GM18873 (cell line): ENCODE results near the gene LAPTM5.

ENCODE experiments used
- ATAC-seq: cut with Tn5 transposase; IDR thresholded peaks from one replicate; pipeline ENCODE4 v1.9.1; 2021; ENCODE audit warnings: mild to moderate bottlenecking, moderate library complexity, moderate number of reproducible peaks; ENCODE audit not compliant: unreplicated experiment, low FRiP score

The LAPTM5 gene

GRCh38 chr1:30787856-30788495 is 30.4 kb upstream of the LAPTM5 start:
- no peak for ATAC-seq

GRCh38 chr1:30787266-30787665 is 29.7 kb upstream of the LAPTM5 start:
- ATAC-seq = no peak

- no peak for ATAC-seq
These were observed 28.9 kb upstream of the LAPTM5 start for GRCh38 chr1:30786264-30786991.

- ATAC-seq = no peak
These were observed 28.1 kb upstream of the LAPTM5 start for GRCh38 chr1:30785714-30786113.

GRCh38 chr1:30785181-30785580 is 27.6 kb upstream of the LAPTM5 start:
- ATAC-seq = no peak

- ATAC-seq = no peak
These were observed 25.8 kb upstream of the LAPTM5 start for GRCh38 chr1:30783256-30783915.

- ATAC-seq = no peak
These were observed 25.0 kb upstream of the LAPTM5 start for GRCh38 chr1:30782361-30783255.

- no peak for ATAC-seq
These were observed 24.3 kb upstream of the LAPTM5 start for GRCh38 chr1:30781906-30782305.

- no peak for ATAC-seq
These were observed 22.8 kb upstream of the LAPTM5 start for GRCh38 chr1:30780409-30780808.

- no peak for ATAC-seq
These were observed 21.9 kb upstream of the LAPTM5 start for GRCh38 chr1:30779294-30780071.

- ATAC-seq = no peak
These were observed 21.4 kb upstream of the LAPTM5 start for GRCh38 chr1:30778979-30779293.

GRCh38 chr1:30778154-30778978 is 20.8 kb upstream of the LAPTM5 start:
- no peak for ATAC-seq

GRCh38 chr1:30777904-30778153 is 20.3 kb upstream of the LAPTM5 start:
- ATAC-seq = no peak

- ATAC-seq = no peak
These were observed 19.7 kb upstream of the LAPTM5 start for GRCh38 chr1:30777060-30777903.

GRCh38 chr1:30776097-30777059 is 18.8 kb upstream of the LAPTM5 start:
- no peak for ATAC-seq

- no peak for ATAC-seq
These were observed 17.9 kb upstream of the LAPTM5 start for GRCh38 chr1:30775433-30775975.
